Measurements from ENCODE around the gene DDAH1.
"Not testable (repeated sequence)": the region's sequence is repeated elsewhere in the genome, so short reads cannot be mapped to it uniquely, and the experiment has no call there.

Gene DDAH1

GRCh38 chr1:85347908-85348307 lies 117.1 kb downstream of the DDAH1 start:
- Mint-ChIP-seq H3K4me1 (no peaks in the 10 kb centered on the region), H3K4me3 (no peak overlapping the region), H3K9me3 (no peaks in the 10 kb centered on the region), H3K27ac (no peak overlapping the region), H3K27me3 (no peaks in the 10 kb centered on the region), H3K36me3 (no peaks in the 10 kb centered on the region)

GRCh38 chr1:85347275-85347674 lies 117.7 kb downstream of the DDAH1 start:
- not testable (repeated sequence) for H3K36me3 Mint-ChIP-seq, H3K9me3 Mint-ChIP-seq

GRCh38 chr1:85344256-85344694 lies 120.7 kb downstream of the DDAH1 start:
- H3K27ac Mint-ChIP-seq = no peak overlapping the region
- H3K4me1 Mint-ChIP-seq = no peaks in the 10 kb centered on the region
- H3K4me3 Mint-ChIP-seq = no peak overlapping the region
- H3K36me3 Mint-ChIP-seq = no peaks in the 10 kb centered on the region
- H3K27me3 Mint-ChIP-seq = peaks cover 5% of the 10 kb centered on the region
- no peaks in the 10 kb centered on the region for H3K9me3 Mint-ChIP-seq

More at GRCh38 chr1:85347275-85347674, 117.7 kb downstream of the DDAH1 start:
- H3K27ac Mint-ChIP-seq, H3K4me1 Mint-ChIP-seq, H3K27me3 Mint-ChIP-seq, H3K4me3 Mint-ChIP-seq: not testable (repeated sequence)

GRCh38 chr1:85343612-85344255 lies 121.2 kb downstream of the DDAH1 start:
- no peaks in the 10 kb centered on the region for H3K4me1 Mint-ChIP-seq
- H3K27me3 Mint-ChIP-seq = peaks cover 5% of the 10 kb centered on the region
- H3K9me3 Mint-ChIP-seq = no peaks in the 10 kb centered on the region
- no peaks in the 10 kb centered on the region for H3K36me3 Mint-ChIP-seq
- no peak overlapping the region for H3K4me3 Mint-ChIP-seq
- no peak overlapping the region for H3K27ac Mint-ChIP-seq

- H3K4me3 Mint-ChIP-seq = no peak overlapping the region
- no peaks in the 10 kb centered on the region for H3K4me1 Mint-ChIP-seq
- no peaks in the 10 kb centered on the region for H3K9me3 Mint-ChIP-seq
- peaks cover 5% of the 10 kb centered on the region for H3K27me3 Mint-ChIP-seq
- no peak overlapping the region for H3K27ac Mint-ChIP-seq
- no peaks in the 10 kb centered on the region for H3K36me3 Mint-ChIP-seq
These were observed 121.7 kb downstream of the DDAH1 start for GRCh38 chr1:85343213-85343611.

GRCh38 chr1:85342207-85342606 lies 122.8 kb downstream of the DDAH1 start:
- Mint-ChIP-seq H3K4me1 (no peaks in the 10 kb centered on the region), H3K4me3 (no peak overlapping the region), H3K9me3 (no peaks in the 10 kb centered on the region), H3K27ac (no peak overlapping the region), H3K27me3 (peaks cover 5% of the 10 kb centered on the region), H3K36me3 (no peaks in the 10 kb centered on the region)

GRCh38 chr1:85340427-85340826 lies 124.5 kb downstream of the DDAH1 start:
- H3K4me1 Mint-ChIP-seq = no peaks in the 10 kb centered on the region
- no peaks in the 10 kb centered on the region for H3K9me3 Mint-ChIP-seq
- no peak overlapping the region for H3K4me3 Mint-ChIP-seq
- peaks cover 5% of the 10 kb centered on the region for H3K27me3 Mint-ChIP-seq
- no peak overlapping the region for H3K27ac Mint-ChIP-seq
- H3K36me3 Mint-ChIP-seq = no peaks in the 10 kb centered on the region

GRCh38 chr1:85339656-85340399 lies 125.1 kb downstream of the DDAH1 start:
- H3K4me3 Mint-ChIP-seq = no peak overlapping the region
- H3K27me3 Mint-ChIP-seq = peaks cover 5% of the 10 kb centered on the region
- H3K9me3 Mint-ChIP-seq = no peaks in the 10 kb centered on the region
- H3K27ac Mint-ChIP-seq = no peak overlapping the region
- H3K36me3 Mint-ChIP-seq = no peaks in the 10 kb centered on the region
- H3K4me1 Mint-ChIP-seq = peaks cover 6% of the 10 kb centered on the region

- Mint-ChIP-seq H3K4me3 (no peak overlapping the region), H3K27ac (no peak overlapping the region), H3K27me3 (peaks cover 5% of the 10 kb centered on the region), H3K36me3 (no peaks in the 10 kb centered on the region), H3K9me3 (peaks cover under 1% of the 10 kb centered on the region), H3K4me1 (peaks cover 13% of the 10 kb centered on the region)
These were observed 125.9 kb downstream of the DDAH1 start for GRCh38 chr1:85339089-85339488.

GRCh38 chr1:85334962-85335361 lies 130.0 kb downstream of the DDAH1 start:
- peaks cover 18% of the 10 kb centered on the region for H3K4me1 Mint-ChIP-seq
- H3K9me3 Mint-ChIP-seq = peaks cover 15% of the 10 kb centered on the region
- no peak overlapping the region for H3K27ac Mint-ChIP-seq
- H3K36me3 Mint-ChIP-seq = peaks cover 4% of the 10 kb centered on the region
- H3K27me3 Mint-ChIP-seq = peaks cover 7% of the 10 kb centered on the region
- H3K4me3 Mint-ChIP-seq = no peak overlapping the region

GRCh38 chr1:85333186-85333585 lies 131.8 kb downstream of the DDAH1 start:
- Mint-ChIP-seq H3K36me3 (peaks cover 4% of the 10 kb centered on the region), H3K4me1 (peaks cover 18% of the 10 kb centered on the region), H3K27ac (no peak overlapping the region), H3K4me3 (no peak overlapping the region), H3K9me3 (peaks cover 15% of the 10 kb centered on the region), H3K27me3 (peaks cover 4% of the 10 kb centered on the region)

GRCh38 chr1:85332575-85332974 lies 132.4 kb downstream of the DDAH1 start:
- Mint-ChIP-seq H3K27me3 (peaks cover 4% of the 10 kb centered on the region), H3K9me3 (peaks cover 15% of the 10 kb centered on the region), H3K4me1 (peaks cover 18% of the 10 kb centered on the region), H3K27ac (no peak overlapping the region), H3K36me3 (peaks cover 4% of the 10 kb centered on the region), H3K4me3 (no peak overlapping the region)

GRCh38 chr1:85330711-85331290 lies 134.2 kb downstream of the DDAH1 start:
- peaks cover 15% of the 10 kb centered on the region for H3K9me3 Mint-ChIP-seq
- H3K27me3 Mint-ChIP-seq = peaks cover 4% of the 10 kb centered on the region
- no peak overlapping the region for H3K4me3 Mint-ChIP-seq
- peaks cover 4% of the 10 kb centered on the region for H3K36me3 Mint-ChIP-seq
- no peak overlapping the region for H3K27ac Mint-ChIP-seq
- peaks cover 18% of the 10 kb centered on the region for H3K4me1 Mint-ChIP-seq

- Mint-ChIP-seq H3K4me3 (no peak overlapping the region), H3K27me3 (peaks cover 5% of the 10 kb centered on the region), H3K36me3 (peaks cover 4% of the 10 kb centered on the region), H3K9me3 (peaks cover 15% of the 10 kb centered on the region), H3K27ac (no peak overlapping the region), H3K4me1 (peaks cover 16% of the 10 kb centered on the region)
These were observed 134.7 kb downstream of the DDAH1 start for GRCh38 chr1:85330214-85330631.

GRCh38 chr1:85328713-85329397 lies 136.1 kb downstream of the DDAH1 start:
- H3K27me3 Mint-ChIP-seq = peaks cover 5% of the 10 kb centered on the region
- H3K9me3 Mint-ChIP-seq = peaks cover 12% of the 10 kb centered on the region

GRCh38 chr1:85327759-85328158 lies 137.2 kb downstream of the DDAH1 start:
- Mint-ChIP-seq H3K36me3 (no peaks in the 10 kb centered on the region), H3K27ac (no peak overlapping the region), H3K9me3 (peaks cover 5% of the 10 kb centered on the region), H3K4me3 (no peak overlapping the region), H3K4me1 (no peaks in the 10 kb centered on the region), H3K27me3 (peaks cover 5% of the 10 kb centered on the region)

More at GRCh38 chr1:85328713-85329397, 136.1 kb downstream of the DDAH1 start:
- Mint-ChIP-seq H3K27ac (no peak overlapping the region), H3K4me1 (peaks cover 2% of the 10 kb centered on the region), H3K4me3 (no peak overlapping the region), H3K36me3 (peaks cover 4% of the 10 kb centered on the region)
